ENCODE data around the gene TYW3.

The TYW3 gene

DNA sequence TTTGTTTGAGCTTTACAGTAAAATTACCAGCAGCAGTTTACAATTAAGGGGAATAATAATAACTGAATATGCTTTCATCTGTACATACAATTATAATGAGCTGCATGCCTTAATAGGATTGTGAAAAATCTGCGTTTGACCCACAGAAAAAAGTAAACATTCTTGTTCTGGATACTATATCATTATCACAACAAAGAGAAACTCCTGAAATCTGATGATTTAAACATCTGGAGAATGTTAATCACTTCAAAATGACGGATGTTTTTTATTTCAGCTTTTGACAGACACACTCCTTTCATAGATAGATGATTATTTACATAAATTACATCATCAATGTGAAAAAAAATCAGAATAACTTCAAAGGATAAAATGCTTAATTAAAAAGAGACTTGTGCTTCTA, 58.5 kb downstream of the TYW3 start:
- no peak for DNase-seq (ENCODE audit: low spot score)

GRCh38 chr1:74799119-74799657, 66.2 kb downstream of the TYW3 start:
- no peak for DNase-seq (ENCODE audit: low spot score)

- DNase-seq (ENCODE audit: low spot score) = no peak
Measured at GRCh38 chr1:74811436-74812179, 78.7 kb downstream of the TYW3 start.

- DNase-seq (ENCODE audit: low spot score) = no peak
Measured at GRCh38 chr1:74812180-74812541, 79.2 kb downstream of the TYW3 start.
